ENCODE measurements around the gene IPCEF1. TPM values are rescaled to one million over a fixed set of nuclear protein-coding genes. Genes with fewer than 3 reads are reported as not detected.

Gene IPCEF1
- polyA plus RNA-seq, 1 donor from 2014 or later = 3.9 TPM

DNA sequence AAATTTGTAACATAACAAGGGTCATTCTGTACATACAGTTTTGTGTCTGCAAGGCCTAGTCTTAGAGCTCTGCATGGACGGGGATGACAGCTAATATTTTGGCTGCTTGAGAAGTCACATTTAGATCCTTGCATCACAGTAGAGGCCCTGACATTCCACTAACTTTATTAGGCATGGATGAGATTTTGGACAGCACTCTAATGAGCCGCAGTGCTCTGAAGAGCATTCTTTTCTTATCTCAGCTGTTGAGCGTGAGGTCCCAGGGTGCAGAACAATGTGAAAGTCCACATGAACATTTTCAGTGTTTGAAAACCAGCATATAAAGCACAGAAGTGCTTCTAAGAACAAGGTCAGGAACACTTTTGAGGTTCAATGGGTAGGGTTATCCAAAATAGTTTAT lies 58.9 kb downstream of the IPCEF1 start:
- Histone ChIP-seq H3K9me2 (ENCODE audit: insufficient read depth, low read length) (no peaks in the 10 kb centered on the region), H3K27me3 (ENCODE audit: insufficient read depth, low read depth, low read length) (no peaks in the 10 kb centered on the region), H3K27ac (ENCODE audit: low read length) (no peak overlapping the region), H3K36me3 (ENCODE audit: insufficient read depth, low read length) (no peaks in the 10 kb centered on the region), H3K9me3 (ENCODE audit: low read length) (no peaks in the 10 kb centered on the region), H2AFZ (ENCODE audit: low read depth, low read length) (no peak overlapping the region), H3K9ac (ENCODE audit: low read length) (no peak overlapping the region), H3K4me3 (ENCODE audit: low read length) (no peak overlapping the region), H3K4me2 (ENCODE audit: low read length) (no peak overlapping the region), H4K20me1 (ENCODE audit: insufficient read depth) (no peaks in the 10 kb centered on the region), H3F3A (ENCODE audit: insufficient read depth, low read length, poor library complexity, severe bottlenecking) (no peaks in the 10 kb centered on the region), H3K79me2 (replicated peaks; ENCODE audit: insufficient read depth, low read length) (no peaks in the 10 kb centered on the region)
- TF ChIP-seq SMC3 (conservative IDR thresholded peaks at IDR 0.05; ENCODE audit: poor library complexity) (no peak), EZH2 (IDR thresholded peaks at IDR 0.05; ENCODE audit: borderline replicate concordance, insufficient read depth, low read length, poor library complexity, severe bottlenecking) (no peak), EP300 (conservative IDR thresholded peaks at IDR 0.05; ENCODE audit: poor library complexity, severe bottlenecking) (no peak), TAF1 (IDR thresholded peaks at IDR 0.05; ENCODE audit: low read depth) (no peak), RAD21 (conservative IDR thresholded peaks at IDR 0.05) (no peak), POLR2AphosphoS5 (IDR thresholded peaks at IDR 0.05) (no peak), MXI1 (conservative IDR thresholded peaks at IDR 0.05; ENCODE audit: poor library complexity, severe bottlenecking) (no peak)
- TF ChIP-seq, protein P1, sequence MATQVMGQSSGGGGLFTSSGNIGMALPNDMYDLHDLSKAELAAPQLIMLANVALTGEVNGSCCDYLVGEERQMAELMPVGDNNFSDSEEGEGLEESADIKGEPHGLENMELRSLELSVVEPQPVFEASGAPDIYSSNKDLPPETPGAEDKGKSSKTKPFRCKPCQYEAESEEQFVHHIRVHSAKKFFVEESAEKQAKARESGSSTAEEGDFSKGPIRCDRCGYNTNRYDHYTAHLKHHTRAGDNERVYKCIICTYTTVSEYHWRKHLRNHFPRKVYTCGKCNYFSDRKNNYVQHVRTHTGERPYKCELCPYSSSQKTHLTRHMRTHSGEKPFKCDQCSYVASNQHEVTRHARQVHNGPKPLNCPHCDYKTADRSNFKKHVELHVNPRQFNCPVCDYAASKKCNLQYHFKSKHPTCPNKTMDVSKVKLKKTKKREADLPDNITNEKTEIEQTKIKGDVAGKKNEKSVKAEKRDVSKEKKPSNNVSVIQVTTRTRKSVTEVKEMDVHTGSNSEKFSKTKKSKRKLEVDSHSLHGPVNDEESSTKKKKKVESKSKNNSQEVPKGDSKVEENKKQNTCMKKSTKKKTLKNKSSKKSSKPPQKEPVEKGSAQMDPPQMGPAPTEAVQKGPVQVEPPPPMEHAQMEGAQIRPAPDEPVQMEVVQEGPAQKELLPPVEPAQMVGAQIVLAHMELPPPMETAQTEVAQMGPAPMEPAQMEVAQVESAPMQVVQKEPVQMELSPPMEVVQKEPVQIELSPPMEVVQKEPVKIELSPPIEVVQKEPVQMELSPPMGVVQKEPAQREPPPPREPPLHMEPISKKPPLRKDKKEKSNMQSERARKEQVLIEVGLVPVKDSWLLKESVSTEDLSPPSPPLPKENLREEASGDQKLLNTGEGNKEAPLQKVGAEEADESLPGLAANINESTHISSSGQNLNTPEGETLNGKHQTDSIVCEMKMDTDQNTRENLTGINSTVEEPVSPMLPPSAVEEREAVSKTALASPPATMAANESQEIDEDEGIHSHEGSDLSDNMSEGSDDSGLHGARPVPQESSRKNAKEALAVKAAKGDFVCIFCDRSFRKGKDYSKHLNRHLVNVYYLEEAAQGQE (IDR thresholded peaks at IDR 0.05; ENCODE audit: borderline replicate concordance) = no peak
- TF ChIP-seq, protein P2, sequence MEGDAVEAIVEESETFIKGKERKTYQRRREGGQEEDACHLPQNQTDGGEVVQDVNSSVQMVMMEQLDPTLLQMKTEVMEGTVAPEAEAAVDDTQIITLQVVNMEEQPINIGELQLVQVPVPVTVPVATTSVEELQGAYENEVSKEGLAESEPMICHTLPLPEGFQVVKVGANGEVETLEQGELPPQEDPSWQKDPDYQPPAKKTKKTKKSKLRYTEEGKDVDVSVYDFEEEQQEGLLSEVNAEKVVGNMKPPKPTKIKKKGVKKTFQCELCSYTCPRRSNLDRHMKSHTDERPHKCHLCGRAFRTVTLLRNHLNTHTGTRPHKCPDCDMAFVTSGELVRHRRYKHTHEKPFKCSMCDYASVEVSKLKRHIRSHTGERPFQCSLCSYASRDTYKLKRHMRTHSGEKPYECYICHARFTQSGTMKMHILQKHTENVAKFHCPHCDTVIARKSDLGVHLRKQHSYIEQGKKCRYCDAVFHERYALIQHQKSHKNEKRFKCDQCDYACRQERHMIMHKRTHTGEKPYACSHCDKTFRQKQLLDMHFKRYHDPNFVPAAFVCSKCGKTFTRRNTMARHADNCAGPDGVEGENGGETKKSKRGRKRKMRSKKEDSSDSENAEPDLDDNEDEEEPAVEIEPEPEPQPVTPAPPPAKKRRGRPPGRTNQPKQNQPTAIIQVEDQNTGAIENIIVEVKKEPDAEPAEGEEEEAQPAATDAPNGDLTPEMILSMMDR (IDR thresholded peaks at IDR 0.05; ENCODE audit: poor library complexity, severe bottlenecking) = no peak

DNA sequence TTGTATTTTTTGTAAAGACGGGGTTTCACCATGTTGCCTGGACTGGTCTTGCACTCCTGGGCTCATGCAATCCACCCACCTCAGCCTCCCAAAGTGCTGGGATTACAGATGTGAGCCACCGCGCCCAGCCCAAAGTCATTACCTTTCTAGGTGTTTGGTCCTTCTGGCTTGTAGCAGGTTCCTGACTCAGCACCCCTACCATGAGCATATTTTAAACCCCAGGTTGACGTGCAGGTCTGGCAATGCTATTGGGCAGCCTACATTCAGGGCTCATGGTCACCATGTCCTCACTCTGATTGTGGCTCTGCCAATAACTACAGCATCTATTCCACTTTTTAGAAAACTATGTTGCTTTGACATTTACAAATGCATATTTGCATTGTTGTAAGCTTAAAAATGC lies 59.4 kb downstream of the IPCEF1 start:
- Histone ChIP-seq H3F3A (ENCODE audit: insufficient read depth, low read length, poor library complexity, severe bottlenecking) (no peaks in the 10 kb centered on the region), H3K79me2 (replicated peaks; ENCODE audit: insufficient read depth, low read length) (no peaks in the 10 kb centered on the region), H3K27me3 (ENCODE audit: insufficient read depth, low read depth, low read length) (no peaks in the 10 kb centered on the region), H3K9me3 (ENCODE audit: low read length) (no peaks in the 10 kb centered on the region), H3K27ac (ENCODE audit: low read length) (no peak overlapping the region), H3K9me2 (ENCODE audit: insufficient read depth, low read length) (no peaks in the 10 kb centered on the region), H4K20me1 (ENCODE audit: insufficient read depth) (no peaks in the 10 kb centered on the region), H3K4me3 (ENCODE audit: low read length) (no peak overlapping the region), H2AFZ (ENCODE audit: low read depth, low read length) (no peak overlapping the region), H3K4me2 (ENCODE audit: low read length) (no peak overlapping the region), H3K36me3 (ENCODE audit: insufficient read depth, low read length) (no peaks in the 10 kb centered on the region), H3K9ac (ENCODE audit: low read length) (no peak overlapping the region)
- TF ChIP-seq EP300 (conservative IDR thresholded peaks at IDR 0.05; ENCODE audit: poor library complexity, severe bottlenecking) (no peak), POLR2AphosphoS5 (IDR thresholded peaks at IDR 0.05) (no peak), MXI1 (conservative IDR thresholded peaks at IDR 0.05; ENCODE audit: poor library complexity, severe bottlenecking) (no peak), EZH2 (IDR thresholded peaks at IDR 0.05; ENCODE audit: borderline replicate concordance, insufficient read depth, low read length, poor library complexity, severe bottlenecking) (no peak), SMC3 (conservative IDR thresholded peaks at IDR 0.05; ENCODE audit: poor library complexity) (no peak)
